H1 (cell line): ENCODE data around the gene IL31. TPM values are rescaled to one million over a fixed set of nuclear protein-coding genes. Genes with fewer than 3 reads are reported as not detected.

ENCODE experiments used
- CTCF ChIA-PET: fragments of 300-600 bp; sonication (Branson Sonifier 250); formaldehyde crosslinking; loops from one replicate; lab custom pipeline; 2021; ENCODE audit not compliant: partially characterized antibody; lab: Charles Lee
- POLR2A ChIA-PET: fragments of 300-600 bp; sonication (Branson Sonifier 250); formaldehyde crosslinking; loops from one replicate; lab custom pipeline; 2021; ENCODE audit warnings: inconsistent platforms; ENCODE audit not compliant: partially characterized antibody; lab: Charles Lee
- DNase-seq, 2 experiments: peaks; one replicate each; pipeline versions ENCODE4 v3.0.0 to v3.0.0-alpha.2; 2010 to 2022; ENCODE audit warnings: low spot score in 2 of 2, low read depth in 1 of 2, mixed read lengths in 1 of 2
- FAIRE-seq: peaks from 2 replicates; lab custom pipeline; 2011; peaks lifted over from hg19 to GRCh38; lab: Jason Lieb, UNC
- H2AFZ ChIP-seq: 2 replicates; pipeline ENCODE4 v1.8.1; 2012; ENCODE audit warnings: low read length, inconsistent platforms
- H2AK5ac ChIP-seq: 2 replicates; pipeline ENCODE4 v1.6.1; 2013; ENCODE audit warnings: low read depth, low read length
- H2BK120ac ChIP-seq: replicated peaks from 2 replicates; pipeline ENCODE3; 2013; ENCODE audit warnings: low read depth, low read length, inconsistent platforms
- H2BK12ac ChIP-seq: 2 replicates; pipeline ENCODE4 v1.6.1; 2013; ENCODE audit warnings: low read depth, low read length
- H2BK15ac ChIP-seq: 2 replicates; pipeline ENCODE4 v1.6.1; 2013; ENCODE audit warnings: low read length
- H2BK20ac ChIP-seq: 2 replicates; pipeline ENCODE4 v1.6.1; 2013; ENCODE audit warnings: low read length
- H2BK5ac ChIP-seq: 2 replicates; pipeline ENCODE4 v1.6.1; 2013; ENCODE audit warnings: low read depth, low read length
- H3K14ac ChIP-seq: 2 replicates; pipeline ENCODE4 v1.6.1; 2013; ENCODE audit warnings: inconsistent platforms; ENCODE audit not compliant: insufficient read length
- H3K18ac ChIP-seq: 2 replicates; pipeline ENCODE4 v1.6.1; 2013; ENCODE audit warnings: low read length; ENCODE audit errors: extremely low read depth
- H3K23ac ChIP-seq: 2 replicates; pipeline ENCODE4 v1.6.1; 2013; ENCODE audit warnings: inconsistent platforms; ENCODE audit not compliant: insufficient read length
- H3K23me2 ChIP-seq: 2 replicates; pipeline ENCODE4 v1.6.1; 2013; ENCODE audit warnings: low read depth, low read length
- H3K27ac ChIP-seq: 2 replicates; pipeline ENCODE4 v1.6.1; 2011; ENCODE audit warnings: low read depth, low read length, inconsistent platforms
- H3K27me3 ChIP-seq, 4 experiments: replicated peaks in 1 of 4; 1 replicate in 1 of 4; 2 replicates in 3 of 4; pipeline versions ENCODE4 v1.6.1 to v1.8.1; 2011 to 2013; ENCODE audit warnings: low read length in 3 of 4, mild to moderate bottlenecking in 3 of 4, inconsistent platforms in 2 of 4, mixed read lengths in 2 of 4, moderate library complexity in 1 of 4; ENCODE audit not compliant: control insufficient read depth in 3 of 4, insufficient read depth in 3 of 4; ENCODE audit errors: extremely low read depth in 1 of 4
- H3K36me3 ChIP-seq, 4 experiments: 2 replicates each; pipeline versions ENCODE4 v1.6.1 to v1.8.1; 2011 to 2013; ENCODE audit warnings: mild to moderate bottlenecking in 4 of 4, low read length in 3 of 4, moderate library complexity in 2 of 4, control low read depth in 1 of 4, inconsistent platforms in 1 of 4; ENCODE audit not compliant: insufficient read depth in 4 of 4, control insufficient read depth in 2 of 4
- H3K4ac ChIP-seq: replicated peaks from 2 replicates; pipeline ENCODE3; 2013; ENCODE audit warnings: low read length, low read depth, mixed read lengths, inconsistent platforms; ENCODE audit not compliant: insufficient read length
- H3K4me1 ChIP-seq, 4 experiments: replicated peaks in 1 of 4; 1 replicate in 1 of 4; 2 replicates in 3 of 4; pipeline versions ENCODE4 v1.6.1 to v1.8.1; 2011 to 2013; ENCODE audit warnings: low read length in 3 of 4, inconsistent platforms in 2 of 4, mixed read lengths in 1 of 4; ENCODE audit not compliant: insufficient read depth in 4 of 4, control insufficient read depth in 3 of 4
- H3K4me2 ChIP-seq, 2 experiments: 2 replicates each; pipeline versions ENCODE4 v1.6.1 to v1.8.1; 2011 to 2013; ENCODE audit warnings: low read depth in 2 of 2, low read length in 2 of 2, control low read depth in 1 of 2, inconsistent platforms in 1 of 2, mild to moderate bottlenecking in 1 of 2; ENCODE audit not compliant: insufficient read depth in 1 of 2
- H3K4me3 ChIP-seq, 4 experiments: fragments of 200-600, 300-600 bp in 1 of 4; sonication (generic), shearing (Covaris generic), sonication (Bioruptor Twin) in 1 of 4; 2 replicates each; pipeline versions ENCODE4 v1.5.1 to v1.8.1; 2011 to 2016; ENCODE audit warnings: low read length in 4 of 4, low read depth in 3 of 4, control low read depth in 2 of 4, inconsistent platforms in 2 of 4, mild to moderate bottlenecking in 2 of 4, mixed read lengths in 1 of 4, moderate library complexity in 1 of 4; ENCODE audit not compliant: insufficient read depth in 2 of 4; ENCODE audit errors: extremely low read depth in 1 of 4
- H3K56ac ChIP-seq: replicated peaks from 2 replicates; pipeline ENCODE3; 2013; ENCODE audit warnings: low read depth, mild to moderate bottlenecking, mixed read lengths, low read length, inconsistent platforms; ENCODE audit not compliant: insufficient read length
- H3K79me1 ChIP-seq: 2 replicates; pipeline ENCODE4 v1.6.1; 2013; ENCODE audit warnings: low read depth, low read length, control low read depth
- H3K79me2 ChIP-seq, 2 experiments: 2 replicates each; pipeline versions ENCODE4 v1.6.1 to v1.8.1; 2012 to 2013; ENCODE audit warnings: low read length in 2 of 2, mild to moderate bottlenecking in 2 of 2, inconsistent platforms in 1 of 2; ENCODE audit not compliant: insufficient read depth in 2 of 2, control insufficient read depth in 1 of 2
- H3K9ac ChIP-seq, 4 experiments: replicated peaks in 1 of 4; 1 replicate in 1 of 4; 2 replicates in 3 of 4; pipeline versions ENCODE4 v1.6.1 to v1.8.1; 2011 to 2013; ENCODE audit warnings: low read depth in 3 of 4, low read length in 3 of 4, control low read depth in 2 of 4, mild to moderate bottlenecking in 2 of 4, moderate library complexity in 2 of 4, inconsistent platforms in 1 of 4; ENCODE audit errors: extremely low read depth in 1 of 4
- H3K9me3 ChIP-seq, 2 experiments: 2 replicates each; pipeline versions ENCODE4 v1.6.1 to v1.8.1; 2012 to 2013; ENCODE audit warnings: mild to moderate bottlenecking in 2 of 2, moderate library complexity in 2 of 2, control low read depth in 1 of 2, inconsistent platforms in 1 of 2, low read depth in 1 of 2, low read length in 1 of 2, mixed read lengths in 1 of 2; ENCODE audit not compliant: insufficient read depth in 2 of 2
- H4K20me1 ChIP-seq, 2 experiments: replicated peaks in 1 of 2; 2 replicates each; pipeline versions ENCODE3 to v1.8.1; 2011 to 2013; ENCODE audit warnings: inconsistent platforms in 2 of 2, low read length in 2 of 2, mild to moderate bottlenecking in 1 of 2; ENCODE audit not compliant: insufficient read depth in 2 of 2, control insufficient read depth in 1 of 2
- H4K5ac ChIP-seq: 2 replicates; pipeline ENCODE4 v1.6.1; 2013; ENCODE audit warnings: low read length, low read depth, mixed read lengths, inconsistent platforms; ENCODE audit not compliant: insufficient read length
- H4K8ac ChIP-seq: 2 replicates; pipeline ENCODE4 v1.8.0; 2013; ENCODE audit warnings: mild to moderate bottlenecking, moderate library complexity, low read length, inconsistent platforms; ENCODE audit not compliant: insufficient read depth; ENCODE audit errors: extremely low read depth
- H4K91ac ChIP-seq: replicated peaks from 2 replicates; pipeline ENCODE3; 2013; ENCODE audit warnings: low read length, mixed read lengths, inconsistent platforms; ENCODE audit not compliant: insufficient read length
- CEBPB ChIP-seq: IDR thresholded peaks from 2 replicates; pipeline ENCODE4 v1.6.1; 2012; ENCODE audit warnings: low read depth, low read length
- GABPA ChIP-seq: IDR thresholded peaks from 2 replicates; pipeline ENCODE4 v1.6.1; 2011; ENCODE audit warnings: mild to moderate bottlenecking, low read length, moderate library complexity, borderline replicate concordance; ENCODE audit not compliant: insufficient read depth
- NRF1 ChIP-seq: IDR thresholded peaks from 2 replicates; pipeline ENCODE4 v1.6.1; 2011; ENCODE audit warnings: mild to moderate bottlenecking, low read depth, low read length, improper control_type of control experiment
- WGBS, 2 experiments: shearing (Covaris generic) in 1 of 2; methylation state at CpG; one replicate each; pipeline versions ENCODE4 v1.1.6 to v1.1.7; 2013 to 2015; ENCODE audit warnings: low lambda C conversion rate in 2 of 2, mixed read lengths in 2 of 2, inconsistent platforms in 1 of 2, low coverage in 1 of 2, missing lambda C conversion rate in 1 of 2; ENCODE audit not compliant: insufficient replicate concordance in 2 of 2, insufficient coverage in 1 of 2, insufficient read length in 1 of 2; ENCODE audit errors: extremely low coverage in 1 of 2, missing lambda C conversion rate in 1 of 2; 5-methylcytosine and 5-hydroxymethylcytosine counted together
- polyA plus RNA-seq, 7 experiments: library from polyadenylated mRNA; depleted of rRNA in 3 of 7; stranded (reverse) in 5 of 7; unstranded in 2 of 7; fragments of >200 nt in 5 of 7; fragments of 200-250 nt in 2 of 7; gene quantifications; 1 replicate in 5 of 7; 2 replicates in 1 of 7; 4 replicates in 1 of 7; pipeline versions ENCODE4 v1.2.1 to v1.2.3, GENCODE V29; 2011 to 2013; ENCODE audit warnings: missing spikeins in 2 of 7, mixed read lengths in 2 of 7
- total RNA-seq: library from RNA; stranded (reverse); fragmentation: NEBNext Ultra II Directional; extraction: Animal tissue kit (Norgen Biotek cat#: 25700); gene quantifications from 2 replicates; pipeline ENCODE4 v1.2.1, GENCODE V29; 2021

The IL31 gene
- total and polyA plus RNA-seq, 2 of the 8 experiments (the other 6 are each of a cell fraction or from before 2014, with no cell fraction given): not detected

- no peak overlapping the region for H3K14ac ChIP-seq
- no peak overlapping the region for H4K5ac ChIP-seq
- no peak overlapping the region for H3K27ac ChIP-seq
- H3K4me2 ChIP-seq: no peak overlapping the region
- peaks cover 0 to 5% (median 0%) of the 10 kb centered on the region in 4 experiments; a peak in 1 of 7 replicates for H3K4me1 ChIP-seq
- no peak overlapping the region for H2BK12ac ChIP-seq
- ChIA-PET CTCF (interaction anchor here (0.9 to 3.9 kb wide), 2 partner anchors 15 to 38 kb away, joined by 3 to 10 read pairs; no protein-coding TSS in a partner anchor), POLR2A (no interaction called here)
- H3K4ac ChIP-seq: no peak overlapping the region
- no peak overlapping the region for H2AK5ac ChIP-seq
- H3K9me3 ChIP-seq: no peaks in the 10 kb centered on the region
- FAIRE-seq: no peak
- no peak overlapping the region for H2BK15ac ChIP-seq
- H3K27me3 ChIP-seq: no peaks in the 10 kb centered on the region
- H2AFZ ChIP-seq: no peak overlapping the region
- no peak overlapping the region for H4K91ac ChIP-seq
- H2BK5ac ChIP-seq: no peak overlapping the region
- H3K79me1 ChIP-seq: no peaks in the 10 kb centered on the region
- no peaks in the 10 kb centered on the region for H3K79me2 ChIP-seq
- no peak overlapping the region for H3K9ac ChIP-seq
- no peaks in the 10 kb centered on the region for H3K23me2 ChIP-seq
- DNase-seq: no peak
- no peak overlapping the region for H3K56ac ChIP-seq
- H3K18ac ChIP-seq: no peak overlapping the region
- no peaks in the 10 kb centered on the region for H3K36me3 ChIP-seq
- H2BK120ac ChIP-seq: no peak overlapping the region
- H2BK20ac ChIP-seq: no peak overlapping the region
- no peak overlapping the region for H4K8ac ChIP-seq
- 91% methylated on average over 9 of the region's 9 CpGs; no CpG with 5 or more reads in 1 of the 2 experiments for WGBS, 2 experiments
- H3K23ac ChIP-seq: no peak overlapping the region
- H4K20me1 ChIP-seq: no peaks in the 10 kb centered on the region
- H3K4me3 ChIP-seq: no peak overlapping the region
- TF ChIP-seq GABPA (no peak), CEBPB (no peak), NRF1 (no peak)
Measured at GRCh38 chr12:122152754-122153153, 21.3 kb downstream of the IL31 start.
